Measurements from ENCODE around the gene CREB3L4. TPM values are rescaled to one million over a fixed set of nuclear protein-coding genes. Genes with fewer than 3 reads are reported as not detected.
A peak's percentile ranks its signal among the peaks of the same experiment; 100 is the strongest.

The CREB3L4 gene
- total RNA-seq, 2 donors from 2014 or later: 15.6 to 23.9 TPM

GRCh38 chr1:153968000-153968363 lies 280 bp downstream of the CREB3L4 start:
- Histone ChIP-seq H3K9me3 (ENCODE audit: control insufficient read depth, low read length) (no peaks in the 10 kb centered on the region), H3K4me3 (ENCODE audit: low read length) (peak overlapping the region; percentile 97), H3K36me3 (ENCODE audit: control insufficient read depth, insufficient read depth, low read length) (peaks cover under 1% of the 10 kb centered on the region), H3K4me1 (ENCODE audit: control insufficient read depth, insufficient read depth, low read length) (no peaks in the 10 kb centered on the region), H3K9ac (ENCODE audit: extremely low read depth, low read length, poor library complexity, severe bottlenecking) (peak overlapping the region; percentile 76), H3K27me3 (ENCODE audit: control insufficient read depth, insufficient read depth, low read length, poor library complexity, severe bottlenecking) (no peaks in the 10 kb centered on the region), H3K27ac (ENCODE audit: low read depth, low read length) (peak overlapping the region; percentile 97)
- no peaks in the 10 kb centered on the region for H3K27me3 Mint-ChIP-seq (ENCODE audit: insufficient read depth)
- peak overlapping the region; percentile 89 for H3K4me3 Mint-ChIP-seq
- peak; percentile 80 for DNase-seq
- 26% methylated on average over 8 of the region's 8 CpGs; no CpG with 5 or more reads in 1 of the 2 experiments for WGBS, 2 experiments (ENCODE audit: insufficient coverage in 1 of 2, insufficient read length in 1 of 2)
- no peaks in the 10 kb centered on the region for H3K9me3 Mint-ChIP-seq
- TF ChIP-seq, protein P1, sequence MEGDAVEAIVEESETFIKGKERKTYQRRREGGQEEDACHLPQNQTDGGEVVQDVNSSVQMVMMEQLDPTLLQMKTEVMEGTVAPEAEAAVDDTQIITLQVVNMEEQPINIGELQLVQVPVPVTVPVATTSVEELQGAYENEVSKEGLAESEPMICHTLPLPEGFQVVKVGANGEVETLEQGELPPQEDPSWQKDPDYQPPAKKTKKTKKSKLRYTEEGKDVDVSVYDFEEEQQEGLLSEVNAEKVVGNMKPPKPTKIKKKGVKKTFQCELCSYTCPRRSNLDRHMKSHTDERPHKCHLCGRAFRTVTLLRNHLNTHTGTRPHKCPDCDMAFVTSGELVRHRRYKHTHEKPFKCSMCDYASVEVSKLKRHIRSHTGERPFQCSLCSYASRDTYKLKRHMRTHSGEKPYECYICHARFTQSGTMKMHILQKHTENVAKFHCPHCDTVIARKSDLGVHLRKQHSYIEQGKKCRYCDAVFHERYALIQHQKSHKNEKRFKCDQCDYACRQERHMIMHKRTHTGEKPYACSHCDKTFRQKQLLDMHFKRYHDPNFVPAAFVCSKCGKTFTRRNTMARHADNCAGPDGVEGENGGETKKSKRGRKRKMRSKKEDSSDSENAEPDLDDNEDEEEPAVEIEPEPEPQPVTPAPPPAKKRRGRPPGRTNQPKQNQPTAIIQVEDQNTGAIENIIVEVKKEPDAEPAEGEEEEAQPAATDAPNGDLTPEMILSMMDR (conservative IDR thresholded peaks at IDR 0.05): peak; percentile 10
- H3K27ac Mint-ChIP-seq: peak overlapping the region; percentile 96
- peaks cover 6% of the 10 kb centered on the region for H3K36me3 Mint-ChIP-seq (ENCODE audit: low read depth)
- H3K4me1 Mint-ChIP-seq: peaks cover 24% of the 10 kb centered on the region

- peak overlapping the region; percentile 76 for H3K9ac ChIP-seq (ENCODE audit: extremely low read depth, low read length, poor library complexity, severe bottlenecking)
- Mint-ChIP-seq H3K27me3 (ENCODE audit: insufficient read depth) (no peaks in the 10 kb centered on the region), H3K4me1 (peaks cover 24% of the 10 kb centered on the region), H3K27ac (peak overlapping the region; percentile 96), H3K4me3 (peak overlapping the region; percentile 89), H3K9me3 (no peaks in the 10 kb centered on the region), H3K36me3 (ENCODE audit: low read depth) (peaks cover 6% of the 10 kb centered on the region)
- H3K27ac ChIP-seq (ENCODE audit: low read depth, low read length): peak overlapping the region; percentile 97
- WGBS, 2 experiments (ENCODE audit: insufficient coverage in 1 of 2, insufficient read length in 1 of 2): 65 to 100% methylated on average over 1 to 13 of the region's 13 CpGs
- H3K36me3 ChIP-seq (ENCODE audit: control insufficient read depth, insufficient read depth, low read length): peaks cover 5% of the 10 kb centered on the region
- peak overlapping the region; percentile 97 for H3K4me3 ChIP-seq (ENCODE audit: low read length)
- DNase-seq: no peak
- no peaks in the 10 kb centered on the region for H3K4me1 ChIP-seq (ENCODE audit: control insufficient read depth, insufficient read depth, low read length)
- TF ChIP-seq, protein P1 (conservative IDR thresholded peaks at IDR 0.05): no peak
- no peaks in the 10 kb centered on the region for H3K9me3 ChIP-seq (ENCODE audit: control insufficient read depth, low read length)
- no peaks in the 10 kb centered on the region for H3K27me3 ChIP-seq (ENCODE audit: control insufficient read depth, insufficient read depth, low read length, poor library complexity, severe bottlenecking)
Observed at GRCh38 chr1:153968408-153968807, 706 bp downstream of the CREB3L4 start.

DNA sequence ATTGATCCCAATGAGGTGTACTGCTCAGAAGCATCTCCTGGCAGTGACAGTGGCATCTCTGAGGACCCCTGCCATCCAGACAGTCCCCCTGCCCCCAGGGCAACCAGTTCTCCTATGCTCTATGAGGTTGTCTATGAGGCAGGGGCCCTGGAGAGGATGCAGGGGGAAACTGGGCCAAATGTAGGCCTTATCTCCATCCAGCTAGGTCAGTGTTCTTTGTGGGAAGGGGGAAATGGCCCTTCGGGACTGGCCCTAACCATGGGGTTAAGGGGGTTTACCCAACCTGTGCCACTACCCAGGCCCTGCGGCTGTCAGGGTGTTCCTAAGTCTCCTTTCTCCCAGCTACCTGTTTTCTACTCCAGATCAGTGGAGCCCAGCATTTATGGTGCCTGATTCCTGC lies 1.3 kb downstream of the CREB3L4 start:
- 87 to 100% methylated on average over 1 to 2 of the region's 2 CpGs for WGBS, 2 experiments (ENCODE audit: insufficient coverage in 1 of 2, insufficient read length in 1 of 2)
- Mint-ChIP-seq H3K27ac (no peak overlapping the region), H3K27me3 (ENCODE audit: insufficient read depth) (no peaks in the 10 kb centered on the region), H3K4me3 (peak overlapping the region; percentile 89), H3K9me3 (no peaks in the 10 kb centered on the region), H3K36me3 (ENCODE audit: low read depth) (peaks cover 10% of the 10 kb centered on the region), H3K4me1 (peaks cover 23% of the 10 kb centered on the region)
- TF ChIP-seq, protein P1 (conservative IDR thresholded peaks at IDR 0.05): no peak
- no peak overlapping the region for H3K27ac ChIP-seq (ENCODE audit: low read depth, low read length)
- H3K4me3 ChIP-seq (ENCODE audit: low read length): peak overlapping the region; percentile 97
- no peaks in the 10 kb centered on the region for H3K4me1 ChIP-seq (ENCODE audit: control insufficient read depth, insufficient read depth, low read length)
- DNase-seq: no peak
- no peak overlapping the region for H3K9ac ChIP-seq (ENCODE audit: extremely low read depth, low read length, poor library complexity, severe bottlenecking)
- peaks cover 10% of the 10 kb centered on the region for H3K36me3 ChIP-seq (ENCODE audit: control insufficient read depth, insufficient read depth, low read length)
- no peaks in the 10 kb centered on the region for H3K27me3 ChIP-seq (ENCODE audit: control insufficient read depth, insufficient read depth, low read length, poor library complexity, severe bottlenecking)
- H3K9me3 ChIP-seq (ENCODE audit: control insufficient read depth, low read length): no peaks in the 10 kb centered on the region
